ENCODE results near the gene CCDC141. TPM values are rescaled to one million over a fixed set of nuclear protein-coding genes. Genes with fewer than 3 reads are reported as not detected.

Gene CCDC141
- total RNA-seq, 1 experiment from 2014 or later, result 0.30 TPM

DNA sequence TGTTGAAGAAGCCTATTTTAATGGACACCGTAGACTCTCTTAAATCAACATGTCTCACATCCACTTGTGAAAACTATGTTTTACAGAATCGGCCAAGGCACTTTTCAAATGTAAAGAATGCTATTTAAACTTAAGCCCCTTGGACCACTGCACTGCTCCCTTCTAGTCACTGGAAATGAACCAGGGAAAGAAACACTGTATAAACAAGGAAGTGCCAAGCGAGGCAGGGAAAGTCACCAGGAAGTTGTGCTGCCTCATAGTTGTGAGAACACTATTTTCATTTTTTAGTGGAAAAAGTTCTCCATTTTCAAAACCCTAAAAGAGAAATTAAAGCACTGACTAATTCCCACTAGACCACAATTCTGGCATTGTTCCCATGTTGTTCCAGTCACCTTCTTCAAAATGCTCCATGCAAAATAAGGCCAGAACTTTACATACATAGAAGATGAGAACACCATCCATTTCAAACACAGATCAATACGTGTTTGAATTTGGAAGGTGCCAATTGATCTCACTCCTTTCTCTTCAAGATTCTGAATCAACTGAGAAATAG lies 13.5 kb downstream of the CCDC141 start:
- no peak overlapping the region for H3K27ac ChIP-seq (ENCODE audit: low read depth, low read length)
- ChIA-PET POLR2A (no interaction called here), RAD21 (ENCODE audit: low non-redundant PET in 1 of 2, low total read pairs in 2 of 2, uncharacterized antibody in 2 of 2, unreplicated experiment in 2 of 2) (no interaction called here), CTCF (no interaction called here)
- no peaks in the 10 kb centered on the region for H3K79me2 ChIP-seq (ENCODE audit: insufficient read depth, low read length)
- TF ChIP-seq CBX3 (IDR thresholded peaks at IDR 0.05; ENCODE audit: low read depth), result no peak
- no peak for TF ChIP-seq POLR2AphosphoS5 (IDR thresholded peaks at IDR 0.05; ENCODE audit: low read depth, low read length)
- TF ChIP-seq TCF7L2 (IDR thresholded peaks at IDR 0.05; ENCODE audit: borderline replicate concordance, extremely low read depth, insufficient read depth, insufficient read length), result no peak
- TF ChIP-seq EZH2 (IDR thresholded peaks at IDR 0.05), result no peak
- TF ChIP-seq ZFX (IDR thresholded peaks at IDR 0.05), result no peak
- TF ChIP-seq JUND (IDR thresholded peaks at IDR 0.05), result no peak
- no peak for TF ChIP-seq YY1 (IDR thresholded peaks at IDR 0.05; ENCODE audit: extremely low read depth, insufficient replicate concordance, low read depth, low read length)
- no peak for TF ChIP-seq POLR2A (IDR thresholded peaks at IDR 0.05; ENCODE audit: borderline replicate concordance, extremely low read depth, insufficient read depth, insufficient read length)
- TF ChIP-seq, protein P1, sequence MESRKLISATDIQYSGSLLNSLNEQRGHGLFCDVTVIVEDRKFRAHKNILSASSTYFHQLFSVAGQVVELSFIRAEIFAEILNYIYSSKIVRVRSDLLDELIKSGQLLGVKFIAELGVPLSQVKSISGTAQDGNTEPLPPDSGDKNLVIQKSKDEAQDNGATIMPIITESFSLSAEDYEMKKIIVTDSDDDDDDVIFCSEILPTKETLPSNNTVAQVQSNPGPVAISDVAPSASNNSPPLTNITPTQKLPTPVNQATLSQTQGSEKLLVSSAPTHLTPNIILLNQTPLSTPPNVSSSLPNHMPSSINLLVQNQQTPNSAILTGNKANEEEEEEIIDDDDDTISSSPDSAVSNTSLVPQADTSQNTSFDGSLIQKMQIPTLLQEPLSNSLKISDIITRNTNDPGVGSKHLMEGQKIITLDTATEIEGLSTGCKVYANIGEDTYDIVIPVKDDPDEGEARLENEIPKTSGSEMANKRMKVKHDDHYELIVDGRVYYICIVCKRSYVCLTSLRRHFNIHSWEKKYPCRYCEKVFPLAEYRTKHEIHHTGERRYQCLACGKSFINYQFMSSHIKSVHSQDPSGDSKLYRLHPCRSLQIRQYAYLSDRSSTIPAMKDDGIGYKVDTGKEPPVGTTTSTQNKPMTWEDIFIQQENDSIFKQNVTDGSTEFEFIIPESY (IDR thresholded peaks at IDR 0.05; ENCODE audit: extremely low read depth, insufficient replicate concordance, low read length), result no peak
- TF ChIP-seq ZNF274 (IDR thresholded peaks at IDR 0.05; ENCODE audit: low read depth, low read length), result no peak
- TF ChIP-seq EGR1 (IDR thresholded peaks at IDR 0.05; ENCODE audit: low read depth), result no peak
- no peak for TF ChIP-seq SP1 (IDR thresholded peaks at IDR 0.05; ENCODE audit: low read depth)
- no peak for TF ChIP-seq FOSL1 (IDR thresholded peaks at IDR 0.05; ENCODE audit: low read depth)
- no peak overlapping the region for H3K4me3 ChIP-seq (replicated peaks in 1 of 2; ENCODE audit: low read depth in 1 of 2, low read length in 2 of 2)
- no peak for ATAC-seq
- intact Hi-C loops (cut with micrococcal nuclease), result no loop called here
- no peaks in the 10 kb centered on the region for H3K27me3 ChIP-seq (ENCODE audit: insufficient read depth, low read length)
- no peak overlapping the region for H2AFZ ChIP-seq (ENCODE audit: low read depth, low read length, poor library complexity, severe bottlenecking)
- H3K36me3 ChIP-seq (ENCODE audit: control insufficient read depth in 1 of 2, insufficient read depth in 2 of 2, low read length in 2 of 2), result no peaks in the 10 kb centered on the region
- DNase-seq (ENCODE audit: low read depth, low spot score), result no peak
- H3K9me2 ChIP-seq (ENCODE audit: insufficient read depth), result no peaks in the 10 kb centered on the region
- no peaks in the 10 kb centered on the region for H4K20me1 ChIP-seq (ENCODE audit: insufficient read depth)
- H3K4me2 ChIP-seq (ENCODE audit: low read length), result no peak overlapping the region
- H3K9me3 ChIP-seq (ENCODE audit: control insufficient read depth in 1 of 2, insufficient read depth in 1 of 2, low read depth in 1 of 2, low read length in 2 of 2), result no peaks in the 10 kb centered on the region
- BruUV-seq (replicated peaks), result no TSS peak
- H3K9ac ChIP-seq (ENCODE audit: low read length), result no peak overlapping the region
- H3K4me1 ChIP-seq (ENCODE audit: control insufficient read depth in 1 of 2, insufficient read depth in 2 of 2, low read length in 2 of 2), result no peaks in the 10 kb centered on the region

All from HCT116 (cell line).